Adrenal gland (tissue), 12 donors: ENCODE data around the gene GLYR1. TPM values are rescaled to one million over a fixed set of nuclear protein-coding genes. Genes with fewer than 3 reads are reported as not detected.
A peak's percentile ranks its signal among the peaks of the same experiment; 100 is the strongest.

ENCODE experiments used
- DNase-seq, 7 donors: peaks; one replicate each; pipeline ENCODE4 v3.0.0-alpha.2; 2019 to 2020
- H3K27ac ChIP-seq, 5 donors: fragments of 200-600 bp; sonication (generic) in 4 of 5; 1 replicate in 3 of 5; 2 replicates in 2 of 5; pipeline versions ENCODE4 v1.5.1 to v1.8.0; 2016 to 2020; ENCODE audit warnings: mild to moderate bottlenecking in 1 of 5
- H3K27me3 ChIP-seq: fragments of 200-600 bp; 2 replicates; pipeline ENCODE4 v1.8.0; 2021
- H3K36me3 ChIP-seq, 2 donors: fragments of 200-600 bp; replicated peaks in 1 of 2; 1 replicate in 1 of 2; 2 replicates in 1 of 2; pipeline versions ENCODE4 v1.5.1 to v1.8.0; 2018 to 2022
- H3K4me1 ChIP-seq, 2 donors: fragments of 200-600 bp; replicated peaks in 1 of 2; 1 replicate in 1 of 2; 2 replicates in 1 of 2; pipeline versions ENCODE4 v1.5.1 to v1.8.0; 2018 to 2021
- H3K4me3 ChIP-seq, 4 donors: fragments of 200-600 bp; sonication (generic) in 3 of 4; one replicate each; pipeline ENCODE4 v1.5.1; 2016 to 2018
- H3K9me3 ChIP-seq, 3 donors: fragments of 200-600 bp; sonication (generic) in 1 of 3; replicated peaks in 1 of 3; 1 replicate in 2 of 3; 2 replicates in 1 of 3; pipeline versions ENCODE4 v1.5.1 to v1.8.0; 2016 to 2021
- POLR2A ChIP-seq, 2 donors: fragments of 450-650 bp; IDR thresholded peaks; one replicate each; pipeline ENCODE4 v1.6.1; 2017; ENCODE audit warnings: antibody characterized with exemption in 2 of 2, mild to moderate bottlenecking in 2 of 2, moderate library complexity in 1 of 2
- WGBS, 4 donors: extraction: QIAGEN DNeasy Blood & Tissue Kit in 2 of 4; methylation state at CpG; one replicate each; pipeline versions ENCODE4 v1.1.5 to v1.1.7; 2013 to 2017; 5-methylcytosine and 5-hydroxymethylcytosine counted together
- intact Hi-C, 2 donors: fragments of 100-400 bp; cut with DNase I; formaldehyde crosslinking; loops; one replicate each; pipeline versions ENCODE4 v1.14.1 to v1.15.0; 2022 to 2023
- polyA plus RNA-seq, 3 donors: library from polyadenylated mRNA; stranded (reverse); fragments of 200-250 nt in 2 of 3; fragments of 350-450 nt in 1 of 3; fragmentation: Illumina TruSeq in 1 of 3; extraction: RNeasy Lipid Tissue Mini Kit (QIAGEN cat#74804) in 1 of 3; gene quantifications; one replicate each; pipeline ENCODE4 v1.2.3, GENCODE V29; 2013 to 2014
- total RNA-seq, 9 donors: library from RNA; depleted of rRNA in 4 of 9; stranded (reverse); fragments of >200 nt in 4 of 9; fragments of 120-200 nt in 1 of 9; fragmentation: NEBNext Ultra II Directional in 1 of 9; extraction: Animal tissue kit (Norgen Biotek cat#: 25700) in 1 of 9; gene quantifications; one replicate each; pipeline versions ENCODE4 v1.1.0 to v1.2.4, GENCODE V29; 2013 to 2023
- TF ChIP-seq, protein P1 (sequence below), 6 experiments: fragments of 450-650 bp in 4 of 6; fragments of 200-600 bp in 2 of 6; sonication (generic) in 1 of 6; IDR thresholded peaks; 1 replicate in 5 of 6; 2 replicates in 1 of 6; pipeline versions ENCODE4 v1.5.1 to v1.8.0; 2016 to 2021; ENCODE audit warnings: antibody characterized with exemption in 6 of 6, mild to moderate bottlenecking in 2 of 6, moderate library complexity in 1 of 6
- donor health status: healthy with polysubstance abuse.
- donor health status: Bipolar disorder and iron deficiency.
- donor health status: DM: yes; HTN: yes; CAD: no.
- donor health status: DM: no; HTN: no; CAD: no.
- donor health status: DM: no; HTN: no; CAD: no.
- donor health status: DM: yes; HTN: yes; CAD: no.

The GLYR1 gene
- total and polyA plus RNA-seq, 12 donors, result 39.3 to 118 (median 69.1) TPM

DNA sequence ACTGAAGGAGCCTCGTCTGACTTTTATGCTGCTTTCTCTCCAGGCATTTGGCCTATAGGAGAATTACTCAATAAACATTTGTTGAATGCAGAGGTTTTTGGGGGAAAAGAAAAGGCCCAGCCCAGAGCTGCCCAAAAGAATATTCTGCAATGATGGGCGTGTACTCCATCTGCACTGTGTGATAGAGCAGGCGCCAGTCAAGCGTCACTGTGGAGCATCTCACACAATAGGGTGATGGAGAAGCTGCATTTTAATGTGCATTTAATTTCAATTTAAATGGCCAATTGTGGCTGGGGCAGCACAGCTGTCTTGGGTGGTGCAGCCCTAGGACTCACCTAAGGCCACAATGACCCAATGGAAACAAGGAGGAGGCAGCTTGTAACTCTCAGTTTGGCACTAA, 20.6 kb downstream of the GLYR1 start:
- H3K27ac ChIP-seq, result peak overlapping the region in 3 of 5 donors; percentile 17 to 70 (median 54)
- peaks cover 8 to 12% of the 10 kb centered on the region in 2 donors for H3K4me1 ChIP-seq
- no peak for TF ChIP-seq POLR2A (IDR thresholded peaks at IDR 0.05)
- TF ChIP-seq, protein P1, sequence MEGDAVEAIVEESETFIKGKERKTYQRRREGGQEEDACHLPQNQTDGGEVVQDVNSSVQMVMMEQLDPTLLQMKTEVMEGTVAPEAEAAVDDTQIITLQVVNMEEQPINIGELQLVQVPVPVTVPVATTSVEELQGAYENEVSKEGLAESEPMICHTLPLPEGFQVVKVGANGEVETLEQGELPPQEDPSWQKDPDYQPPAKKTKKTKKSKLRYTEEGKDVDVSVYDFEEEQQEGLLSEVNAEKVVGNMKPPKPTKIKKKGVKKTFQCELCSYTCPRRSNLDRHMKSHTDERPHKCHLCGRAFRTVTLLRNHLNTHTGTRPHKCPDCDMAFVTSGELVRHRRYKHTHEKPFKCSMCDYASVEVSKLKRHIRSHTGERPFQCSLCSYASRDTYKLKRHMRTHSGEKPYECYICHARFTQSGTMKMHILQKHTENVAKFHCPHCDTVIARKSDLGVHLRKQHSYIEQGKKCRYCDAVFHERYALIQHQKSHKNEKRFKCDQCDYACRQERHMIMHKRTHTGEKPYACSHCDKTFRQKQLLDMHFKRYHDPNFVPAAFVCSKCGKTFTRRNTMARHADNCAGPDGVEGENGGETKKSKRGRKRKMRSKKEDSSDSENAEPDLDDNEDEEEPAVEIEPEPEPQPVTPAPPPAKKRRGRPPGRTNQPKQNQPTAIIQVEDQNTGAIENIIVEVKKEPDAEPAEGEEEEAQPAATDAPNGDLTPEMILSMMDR (IDR thresholded peaks at IDR 0.05), result no peak
- no peak for DNase-seq
- no peaks in the 10 kb centered on the region for H3K9me3 ChIP-seq
- no peak overlapping the region for H3K4me3 ChIP-seq
- no peaks in the 10 kb centered on the region for H3K27me3 ChIP-seq
- 94 to 98% (median 96%) methylated on average over 4 of the region's 4 CpGs for WGBS, 4 donors
- intact Hi-C loops, result no loop called here
- peaks cover 0 to 98% of the 10 kb centered on the region in 2 donors for H3K36me3 ChIP-seq

DNA sequence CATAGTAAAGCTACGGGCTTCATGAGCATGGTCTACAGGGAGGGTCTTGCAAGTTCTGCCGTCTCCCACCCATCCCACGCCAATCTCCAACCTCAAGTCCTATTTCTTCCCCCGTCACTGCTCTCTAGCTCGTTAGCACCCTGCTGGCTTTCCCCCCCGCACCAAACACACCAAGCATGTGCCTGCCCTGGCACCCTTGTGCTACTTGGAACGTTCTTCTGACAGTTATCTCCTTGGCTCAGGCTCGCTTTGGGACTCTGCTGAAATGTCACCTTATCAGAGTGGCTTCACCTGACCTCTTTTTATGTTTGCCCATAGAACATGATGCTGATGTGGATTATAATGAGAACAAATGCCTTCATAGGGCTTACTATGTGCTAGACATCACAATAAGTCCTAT, 21.9 kb downstream of the GLYR1 start:
- Histone ChIP-seq H3K9me3 (no peaks in the 10 kb centered on the region), H3K4me1 (peaks cover 8 to 12% of the 10 kb centered on the region in 2 donors), H3K27ac (no peak overlapping the region), H3K36me3 (peaks cover 0 to 98% of the 10 kb centered on the region in 2 donors), H3K4me3 (no peak overlapping the region), H3K27me3 (no peaks in the 10 kb centered on the region)
- WGBS, 4 donors, result 83 to 85% (median 83%) methylated on average over 8 of the region's 8 CpGs
- DNase-seq, result no peak
- TF ChIP-seq, protein P1 (IDR thresholded peaks at IDR 0.05), result no peak
- TF ChIP-seq POLR2A (IDR thresholded peaks at IDR 0.05), result no peak
- intact Hi-C loops, result no loop called here

DNA sequence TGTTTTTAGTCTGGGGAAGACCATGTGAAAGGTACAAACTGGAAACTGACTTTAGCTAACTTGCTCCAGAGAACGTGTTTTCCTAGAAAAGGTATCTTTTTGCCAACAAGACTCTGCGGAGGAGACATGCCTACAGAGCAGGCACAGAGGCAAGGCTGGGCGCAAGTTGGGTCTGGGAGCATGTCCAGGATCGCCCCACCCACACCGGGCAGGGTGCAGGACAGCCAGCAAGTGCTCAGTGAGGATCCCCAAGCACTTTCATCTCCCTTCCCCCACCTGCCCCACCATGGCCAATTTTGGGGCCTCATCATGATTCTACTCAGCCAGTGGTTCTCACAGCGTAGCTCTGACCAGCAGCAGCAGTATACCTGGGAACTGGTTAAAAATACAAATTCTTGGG, 26.4 kb downstream of the GLYR1 start:
- TF ChIP-seq POLR2A (IDR thresholded peaks at IDR 0.05), result no peak
- TF ChIP-seq, protein P1 (IDR thresholded peaks at IDR 0.05), result no peak
- Histone ChIP-seq H3K4me1 (no peaks in the 10 kb centered on the region), H3K27me3 (no peaks in the 10 kb centered on the region), H3K36me3 (peaks cover 0 to 97% of the 10 kb centered on the region in 2 donors), H3K27ac (no peak overlapping the region), H3K9me3 (no peaks in the 10 kb centered on the region), H3K4me3 (no peak overlapping the region)
- WGBS, 4 donors, result 89 to 93% (median 91%) methylated on average over 5 to 6 of the region's 6 CpGs
- no peak for DNase-seq
- intact Hi-C loops, result no loop called here

DNA sequence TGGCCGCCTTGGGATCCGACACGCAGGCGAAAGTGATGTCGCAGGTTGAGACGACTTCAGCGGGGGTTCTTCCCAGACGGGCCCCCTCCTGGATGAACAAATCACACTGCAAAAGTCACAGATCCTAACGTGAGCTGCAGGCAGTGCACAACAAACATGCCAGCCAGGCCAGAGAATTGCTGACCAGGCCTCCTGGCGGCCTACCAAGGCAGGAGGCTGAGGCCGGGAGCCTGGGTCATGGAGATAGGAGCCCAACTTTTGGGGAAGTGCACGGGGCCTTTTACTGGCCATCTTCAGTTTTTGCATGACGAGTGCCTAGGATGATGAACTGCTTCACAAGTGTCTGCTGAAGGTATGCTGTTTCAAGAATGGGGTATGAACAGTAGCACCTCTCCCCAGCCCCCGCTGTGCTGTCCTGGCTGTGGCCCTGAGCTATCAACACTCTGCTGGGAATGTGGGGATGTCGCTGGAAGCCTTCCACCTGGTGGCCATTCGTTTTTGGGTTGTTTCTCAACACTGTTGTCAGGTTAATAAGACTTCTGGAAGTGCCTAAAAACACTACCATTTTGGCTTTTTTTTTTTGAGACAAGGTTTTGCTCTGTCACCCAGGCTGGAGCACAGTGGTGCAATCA, 32.4 kb downstream of the GLYR1 start:
- H3K27me3 ChIP-seq, result no peaks in the 10 kb centered on the region
- peak overlapping the region in 1 of 5 donors; percentile 38 for H3K27ac ChIP-seq
- intact Hi-C loops, result no loop called here
- 44 to 80% (median 70%) methylated on average over 8 to 16 of the region's 16 CpGs for WGBS, 4 donors
- H3K4me3 ChIP-seq, result no peak overlapping the region
- no peaks in the 10 kb centered on the region for H3K9me3 ChIP-seq
- peaks cover 0 to 96% of the 10 kb centered on the region in 2 donors for H3K36me3 ChIP-seq
- DNase-seq, result peak in 3 of 7 donors; percentile 47 to 69 (median 58)
- TF ChIP-seq, protein P1 (IDR thresholded peaks at IDR 0.05), result peak in 1 of 6 experiments; percentile 38
- no peak for TF ChIP-seq POLR2A (IDR thresholded peaks at IDR 0.05)
- no peaks in the 10 kb centered on the region for H3K4me1 ChIP-seq
